Measurements from ENCODE around the gene ARHGEF12.

ARHGEF12 gene

DNA sequence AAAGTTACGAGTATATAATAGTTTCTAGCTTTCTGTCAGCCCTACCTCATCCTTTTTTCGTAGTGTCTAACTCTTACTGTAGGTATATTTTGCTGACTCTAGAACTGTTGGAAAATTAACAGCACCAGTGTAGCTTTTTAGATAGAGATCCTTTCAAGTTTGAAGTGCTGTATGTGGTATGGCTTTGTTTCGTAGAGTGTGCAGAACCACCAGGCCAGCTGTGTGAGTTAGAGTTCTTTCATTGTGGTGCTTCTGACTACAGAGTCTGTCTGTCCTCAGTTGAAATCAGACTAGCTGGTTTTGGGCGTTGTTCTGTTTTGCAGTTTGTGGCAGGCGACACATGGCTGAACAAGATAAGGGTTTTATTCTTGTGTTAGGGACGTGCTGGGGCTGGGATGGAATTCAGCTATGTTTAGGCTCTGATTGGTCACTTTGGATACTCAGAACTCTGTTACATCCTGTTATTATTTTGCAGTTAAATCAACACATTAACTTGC is 3.2 kb downstream of the ARHGEF12 start:
- DNase-seq (ENCODE audit: low read depth) = no peak

DNA sequence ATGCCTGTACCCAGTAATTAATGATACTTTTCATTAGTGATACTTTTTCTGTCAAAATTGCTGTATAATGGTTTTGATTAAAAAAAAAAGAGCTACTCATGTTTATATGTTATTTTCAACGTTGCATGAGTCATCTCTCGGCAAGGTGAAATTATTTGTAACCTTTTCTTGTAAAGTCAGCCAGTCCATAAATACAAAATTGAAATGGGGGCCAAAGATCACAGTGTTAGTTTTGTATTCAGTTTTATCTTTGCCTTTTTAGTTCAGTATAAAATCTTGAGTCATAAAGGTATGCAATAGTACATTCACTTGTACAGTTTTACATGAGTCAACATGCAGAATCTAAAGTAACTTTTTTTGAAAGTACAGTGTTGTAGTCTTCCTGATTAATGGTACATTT is 4.3 kb downstream of the ARHGEF12 start:
- DNase-seq (ENCODE audit: low read depth) = no peak

DNA sequence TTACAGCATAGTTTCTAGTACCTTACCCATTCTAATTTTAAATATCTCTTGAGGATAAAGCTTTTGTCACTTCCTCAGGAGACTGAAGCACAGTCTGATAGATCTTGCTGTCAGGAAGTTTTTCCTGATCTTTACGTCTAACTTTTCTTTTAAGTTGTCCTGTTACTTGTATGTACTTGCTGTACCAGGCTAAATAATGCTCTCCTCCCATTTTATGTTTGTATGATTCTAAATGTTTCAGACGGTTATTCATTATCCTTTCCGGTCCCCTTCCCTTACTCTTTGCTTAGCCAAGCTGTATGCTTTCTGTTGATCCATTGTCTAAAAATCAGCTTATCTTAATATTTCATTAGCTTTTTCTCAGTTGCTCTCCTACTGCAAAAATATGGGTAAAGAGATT is 6.0 kb downstream of the ARHGEF12 start:
- DNase-seq (ENCODE audit: low read depth) = no peak

DNA sequence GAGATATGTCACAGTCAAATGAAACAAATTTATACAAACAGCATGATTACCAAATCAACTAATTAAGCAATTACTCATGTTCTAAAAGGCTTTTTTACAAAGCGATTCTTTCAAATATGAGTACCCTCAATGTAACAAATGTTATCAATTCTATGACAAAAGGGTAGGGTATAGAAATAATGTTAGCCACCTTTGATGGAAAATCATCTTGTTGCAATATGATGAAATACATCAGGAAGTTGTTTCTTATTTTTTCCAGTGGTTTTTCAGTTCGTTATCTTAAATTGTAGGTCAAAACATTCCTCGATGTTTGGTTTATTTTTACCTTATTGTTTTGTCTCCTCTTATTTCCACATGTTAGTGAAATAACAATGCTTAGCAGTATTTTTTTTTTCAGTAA is 6.5 kb downstream of the ARHGEF12 start:
- DNase-seq (ENCODE audit: low read depth) = no peak

DNA sequence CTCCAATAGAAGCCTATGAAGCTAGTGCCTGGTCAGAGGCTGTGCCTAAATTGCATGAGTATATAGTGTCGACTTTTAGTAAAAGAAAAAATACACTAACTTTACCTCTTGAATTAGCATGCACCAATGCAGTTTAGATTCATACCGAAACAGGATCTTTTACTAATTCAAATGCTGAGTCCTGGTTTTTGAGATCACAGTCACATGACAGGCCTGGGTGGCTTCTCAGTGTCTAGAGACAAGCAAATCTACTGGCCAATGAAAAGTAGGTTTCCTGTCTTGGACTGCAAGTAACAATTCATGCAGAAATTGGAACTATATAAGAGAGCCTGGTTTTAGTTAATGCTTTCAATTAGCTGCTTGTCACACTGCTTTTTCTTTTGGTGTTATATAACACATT is 7.2 kb downstream of the ARHGEF12 start:
- DNase-seq (ENCODE audit: low read depth) = no peak

DNA sequence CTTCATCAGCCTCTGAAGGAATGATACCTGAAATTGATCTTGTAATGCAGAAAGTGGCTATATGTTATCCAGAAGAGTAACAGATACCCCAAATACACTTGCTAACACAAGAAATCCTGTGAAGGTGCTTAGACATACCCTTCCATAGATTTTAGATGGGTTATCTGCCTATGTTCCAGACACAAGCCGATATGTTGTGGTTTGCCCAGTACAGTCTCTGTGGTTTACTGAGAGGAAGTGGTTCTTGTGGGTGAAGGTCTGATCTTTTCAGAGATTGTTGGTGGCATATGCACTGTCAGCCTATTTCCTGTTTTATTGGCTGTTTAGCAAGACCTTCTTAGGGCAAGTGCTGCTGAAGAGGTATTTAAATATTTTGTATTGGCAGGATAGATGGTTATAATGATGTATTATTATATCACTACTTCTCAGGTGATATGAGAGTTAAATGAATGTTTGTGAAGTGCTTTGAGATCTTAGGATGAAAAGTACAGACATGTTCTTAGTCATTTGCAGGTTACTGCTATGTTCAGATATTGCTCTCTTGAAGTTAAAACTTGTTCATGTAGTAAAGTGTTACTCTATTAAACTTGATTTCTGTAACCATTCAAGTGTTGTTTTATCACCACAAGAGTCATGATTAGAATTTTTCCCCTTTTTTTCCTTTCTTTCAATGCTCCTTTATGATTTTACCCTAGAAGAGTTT is 8.2 kb downstream of the ARHGEF12 start:
- no peak for DNase-seq (ENCODE audit: low read depth)

DNA sequence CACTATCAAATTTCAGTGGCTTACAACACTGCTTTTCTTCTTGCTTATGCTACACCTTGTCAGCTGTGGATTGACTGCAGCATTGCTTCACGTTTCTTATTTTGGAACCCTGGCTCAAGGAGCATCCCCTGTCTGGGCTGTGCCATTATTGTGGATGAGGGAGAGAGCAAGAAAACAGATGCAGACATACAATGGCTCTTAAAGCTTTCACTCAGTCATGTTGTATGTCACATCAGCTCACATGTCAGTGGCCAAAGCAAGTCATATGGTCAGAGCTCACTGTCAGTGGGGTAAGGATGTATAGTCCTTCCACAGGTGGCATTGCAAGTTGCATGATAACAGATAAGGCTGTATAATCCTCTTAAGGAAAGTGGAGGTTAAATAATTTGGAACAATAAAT is 10.0 kb downstream of the ARHGEF12 start:
- no peak for DNase-seq (ENCODE audit: low read depth)

DNA sequence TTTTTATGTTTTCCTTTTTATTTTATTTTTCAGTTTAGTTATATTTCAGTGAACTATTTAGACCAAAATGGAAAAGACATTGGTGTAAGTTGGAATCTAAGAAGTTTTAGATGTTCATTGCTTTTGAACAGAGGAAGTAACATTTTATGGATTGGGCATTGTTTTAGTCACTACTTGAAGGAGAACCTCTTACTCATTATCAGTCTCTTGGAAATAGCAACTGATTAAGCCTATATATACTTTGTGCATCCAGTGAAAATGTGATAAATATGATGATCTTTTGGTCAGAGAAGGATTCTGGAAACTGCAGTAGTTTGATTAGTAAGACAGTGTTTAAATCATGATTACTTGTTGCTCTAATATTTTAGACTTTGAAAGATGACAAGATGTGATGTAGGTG is 14.4 kb downstream of the ARHGEF12 start:
- no peak for DNase-seq (ENCODE audit: low read depth)

DNA sequence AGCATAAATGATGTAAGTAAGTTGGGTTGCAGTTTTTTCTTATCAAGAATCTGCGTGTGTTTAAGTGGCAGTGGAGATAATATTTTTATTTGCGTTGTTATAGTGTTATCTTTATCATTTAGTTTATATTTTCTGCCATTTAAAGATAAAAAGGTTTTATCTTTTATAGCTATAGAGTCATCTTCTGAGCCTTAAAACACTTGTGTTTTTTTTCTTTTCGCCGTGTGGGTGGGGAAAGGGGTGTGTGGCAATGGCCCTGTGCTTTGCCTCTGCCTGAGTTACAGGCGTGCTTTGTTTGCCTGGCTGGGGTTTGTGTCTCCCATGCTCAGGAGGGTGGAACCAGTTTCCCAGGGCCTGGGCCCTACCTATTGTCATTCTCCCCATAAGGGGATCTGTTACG is 16.2 kb downstream of the ARHGEF12 start:
- no peak for DNase-seq (ENCODE audit: low read depth)

DNA sequence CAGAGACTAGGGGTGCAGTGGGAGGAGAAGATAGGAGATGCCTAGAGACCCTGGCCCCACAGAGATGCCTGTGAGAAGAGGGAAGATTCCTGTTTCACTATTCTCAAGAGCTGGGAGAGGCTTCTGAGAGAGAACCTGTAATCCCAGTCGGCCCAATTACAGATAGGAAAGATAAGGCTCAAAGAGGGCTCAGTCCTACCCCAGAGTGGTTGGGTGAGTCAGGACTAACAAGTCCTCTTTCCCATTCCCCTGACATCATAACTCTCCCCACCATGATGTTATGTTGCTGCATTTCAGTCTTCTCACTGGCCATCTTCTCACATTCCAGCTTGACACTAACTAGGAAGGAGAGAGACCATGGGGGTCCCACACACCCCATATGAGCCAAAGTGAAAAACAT is 17.9 kb downstream of the ARHGEF12 start:
- no peak for DNase-seq (ENCODE audit: low read depth)

DNA sequence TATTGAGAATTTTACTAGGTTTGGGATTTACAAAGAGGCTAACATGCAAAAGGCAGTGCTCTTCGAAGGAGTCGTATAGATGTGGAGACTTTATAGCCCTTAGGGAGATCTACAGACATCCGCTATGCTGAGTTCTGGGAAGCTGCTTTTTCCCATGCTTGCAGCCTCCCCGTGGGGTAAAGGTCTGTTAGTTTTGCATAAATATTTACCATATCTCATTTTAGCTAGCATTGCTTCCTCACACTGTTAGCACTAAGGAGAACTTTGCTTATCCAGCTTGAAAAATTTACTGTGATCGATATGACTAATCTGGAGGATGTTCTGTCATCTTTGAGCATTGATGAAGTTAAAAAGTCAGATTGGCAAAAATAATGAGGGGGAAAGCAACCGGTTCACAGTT is 18.6 kb downstream of the ARHGEF12 start:
- no peak for DNase-seq (ENCODE audit: low read depth)

DNA sequence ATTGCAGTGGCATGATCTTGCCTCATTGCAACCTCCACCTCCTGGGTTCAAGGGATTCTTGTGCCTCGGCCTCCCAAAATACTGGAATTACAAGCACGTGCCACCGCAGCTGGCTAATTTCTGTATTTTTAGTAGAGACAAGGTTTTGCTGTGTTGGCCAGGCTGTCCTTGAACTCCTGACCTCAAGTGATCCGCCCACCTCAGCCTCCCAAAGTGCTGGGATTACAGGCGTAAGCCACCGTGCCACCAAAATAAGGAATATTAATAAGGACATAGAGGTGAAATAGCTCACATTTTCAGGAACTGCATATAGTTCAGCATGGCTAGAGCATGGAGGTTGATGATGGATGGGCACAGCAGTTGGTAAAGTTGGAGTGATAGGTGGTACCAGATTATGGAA is 21.4 kb downstream of the ARHGEF12 start:
- DNase-seq (ENCODE audit: low read depth) = no peak

DNA sequence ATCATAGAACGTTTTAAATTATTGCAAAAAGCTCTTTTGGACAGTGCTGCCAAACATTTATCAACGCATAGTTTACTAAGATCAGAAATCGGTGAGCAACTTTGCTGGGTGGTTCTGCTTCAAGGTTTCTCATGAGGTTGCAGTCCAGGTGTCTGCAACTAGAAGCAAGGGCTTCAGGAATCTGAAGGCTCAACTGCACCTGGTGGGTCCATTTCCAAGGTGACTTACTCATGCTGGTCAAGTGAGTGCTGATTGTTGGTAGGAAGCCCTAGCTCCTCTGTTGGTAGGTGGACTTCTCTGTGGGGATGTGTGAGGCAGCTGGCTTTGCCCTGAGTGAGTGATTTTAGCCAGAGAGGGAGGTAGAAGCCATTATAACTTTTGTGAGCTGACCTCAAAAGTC is 22.5 kb downstream of the ARHGEF12 start:
- no peak for DNase-seq (ENCODE audit: low read depth)

DNA sequence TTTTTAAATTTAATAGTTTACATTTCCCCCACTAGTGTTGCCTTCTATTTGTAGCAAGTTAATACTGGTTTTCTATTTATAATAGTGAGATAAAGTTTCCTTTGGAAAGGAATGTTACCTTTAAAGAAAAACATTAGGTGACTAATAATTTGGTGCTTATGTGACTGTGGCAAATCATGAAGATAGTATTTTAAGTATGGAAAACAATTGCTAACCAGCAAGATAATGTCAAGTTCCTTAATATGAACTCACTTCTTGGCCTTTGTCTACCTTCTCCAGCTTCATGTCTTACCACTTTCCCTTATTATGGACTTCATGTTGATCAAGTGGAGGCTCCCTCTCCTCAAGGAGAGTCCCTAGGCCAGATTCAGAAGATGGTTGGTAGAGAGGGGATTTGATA is 27.2 kb downstream of the ARHGEF12 start:
- no peak for DNase-seq (ENCODE audit: low read depth)

DNA sequence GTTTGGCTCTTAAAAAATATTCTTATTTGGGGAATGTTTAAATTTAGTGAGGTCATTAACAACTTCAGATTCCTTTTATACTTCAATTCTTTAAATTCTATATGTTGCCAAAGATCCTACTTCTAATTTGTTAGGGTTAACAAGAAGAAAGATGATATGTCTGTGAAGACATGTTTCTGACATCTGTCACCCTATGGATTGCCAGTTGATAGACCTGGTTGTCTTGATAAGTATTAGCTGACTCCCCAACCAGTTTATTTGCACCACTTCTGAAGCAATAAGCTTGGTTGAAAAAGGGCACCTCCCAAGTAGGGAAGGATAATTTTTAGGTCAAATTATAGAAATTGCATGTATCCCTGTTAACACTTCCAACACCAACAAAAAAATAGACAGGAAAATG is 29.3 kb downstream of the ARHGEF12 start:
- DNase-seq (ENCODE audit: low read depth) = no peak

DNA sequence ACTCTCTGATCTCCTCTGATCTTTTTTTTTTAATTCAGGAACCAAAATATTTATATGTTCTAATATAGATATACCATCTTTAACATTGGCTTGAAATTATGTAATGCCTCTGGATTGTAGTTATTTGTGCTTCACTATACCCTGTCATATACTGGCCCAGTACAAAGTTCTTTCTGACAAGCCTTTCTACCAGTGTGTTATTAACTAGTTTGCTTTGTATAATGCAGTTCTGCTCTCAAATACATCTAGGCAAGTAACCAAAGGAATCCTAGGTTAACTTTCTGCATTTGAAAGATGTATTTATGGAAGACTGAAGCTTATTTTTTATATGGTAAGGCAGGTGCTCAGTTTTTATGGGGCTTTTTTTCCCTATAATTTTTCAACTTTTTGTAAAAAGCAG is 36.1 kb downstream of the ARHGEF12 start:
- no peak for DNase-seq (ENCODE audit: low read depth)

DNA sequence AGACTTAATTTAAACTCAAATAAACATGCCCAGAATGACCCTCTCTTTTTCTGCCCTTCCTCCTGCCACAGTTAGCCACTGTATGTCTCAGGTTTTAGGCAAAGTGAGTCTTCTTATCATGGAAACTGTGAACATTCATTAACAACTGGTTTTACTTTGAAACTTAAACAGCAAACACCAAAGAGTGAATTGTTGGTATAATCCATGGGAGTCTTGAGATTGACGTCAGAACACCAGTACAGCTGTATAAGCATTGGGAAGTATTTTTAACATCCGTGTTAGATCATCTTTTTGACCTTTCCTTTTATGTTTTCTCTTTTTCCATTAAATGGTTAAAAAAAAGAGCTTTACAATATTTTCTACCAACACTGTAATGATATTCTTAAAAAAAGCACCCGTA is 38.9 kb downstream of the ARHGEF12 start:
- DNase-seq (ENCODE audit: low read depth) = no peak

DNA sequence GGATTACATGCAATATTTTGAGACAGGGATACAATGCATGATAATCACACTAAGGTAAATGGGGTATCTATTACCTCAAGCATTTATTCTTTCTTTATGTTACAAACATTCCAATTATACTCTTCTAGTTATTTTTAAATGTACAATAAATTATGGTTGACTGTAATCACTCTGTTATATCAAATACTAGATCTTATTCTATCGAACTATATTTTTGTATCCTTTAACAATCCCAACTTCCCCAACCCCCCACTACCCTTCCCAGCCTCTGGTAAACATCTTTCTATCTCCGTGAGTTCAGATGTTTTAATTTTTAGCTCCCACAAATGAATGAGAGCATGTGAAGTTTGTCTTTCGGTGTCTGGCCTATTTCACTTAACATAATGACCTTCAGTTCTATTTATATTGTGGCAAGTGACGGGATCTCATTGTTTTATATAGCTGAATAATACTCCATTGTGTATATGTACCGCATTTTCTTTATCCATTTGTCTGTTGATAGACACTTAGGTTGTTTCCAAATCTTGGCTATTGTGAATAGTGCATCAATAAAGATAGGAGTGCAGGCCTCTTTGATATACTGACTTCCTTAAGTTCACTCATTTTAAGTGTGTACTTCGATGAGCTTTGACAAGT is 40.5 kb downstream of the ARHGEF12 start:
- no peak for DNase-seq (ENCODE audit: low read depth)

DNA sequence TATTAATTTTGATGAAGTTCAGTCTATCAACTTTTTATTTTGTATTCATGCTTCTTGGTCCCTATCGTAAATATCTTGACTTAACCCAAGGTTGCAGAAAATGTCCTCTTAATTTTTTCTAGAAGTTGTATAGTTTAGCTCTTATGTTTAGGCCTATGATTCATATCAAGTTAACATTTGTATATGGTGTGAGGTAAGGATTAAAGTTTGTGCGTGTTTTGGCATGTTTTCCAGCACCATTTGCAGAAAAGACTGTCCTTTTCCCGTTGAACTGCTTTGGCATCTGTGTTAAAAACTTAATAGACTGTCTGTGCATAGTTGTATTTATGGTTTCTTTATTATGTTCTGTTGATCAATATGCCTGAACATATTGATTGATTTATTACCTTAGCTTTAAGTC is 42.3 kb downstream of the ARHGEF12 start:
- DNase-seq (ENCODE audit: low read depth) = no peak

DNA sequence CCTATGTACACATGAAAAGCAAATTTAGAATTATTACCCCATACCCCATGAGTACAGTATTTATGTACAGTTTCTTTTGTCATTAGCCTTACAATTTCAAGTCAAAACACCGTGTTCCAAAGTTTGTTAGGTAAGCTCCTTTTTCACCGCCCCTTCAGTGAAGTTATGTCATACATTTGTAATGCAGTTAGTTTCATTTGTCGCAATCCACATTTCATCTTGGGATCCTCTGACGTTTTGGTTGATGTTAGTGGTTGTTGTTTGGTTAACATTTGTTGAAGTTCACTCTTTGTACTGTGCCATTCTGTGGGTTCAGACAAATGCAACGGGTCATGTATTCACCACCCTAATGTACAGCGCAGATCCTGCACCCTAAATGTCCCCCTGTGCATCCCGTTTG is 45.2 kb downstream of the ARHGEF12 start:
- no peak for DNase-seq (ENCODE audit: low read depth)

DNA sequence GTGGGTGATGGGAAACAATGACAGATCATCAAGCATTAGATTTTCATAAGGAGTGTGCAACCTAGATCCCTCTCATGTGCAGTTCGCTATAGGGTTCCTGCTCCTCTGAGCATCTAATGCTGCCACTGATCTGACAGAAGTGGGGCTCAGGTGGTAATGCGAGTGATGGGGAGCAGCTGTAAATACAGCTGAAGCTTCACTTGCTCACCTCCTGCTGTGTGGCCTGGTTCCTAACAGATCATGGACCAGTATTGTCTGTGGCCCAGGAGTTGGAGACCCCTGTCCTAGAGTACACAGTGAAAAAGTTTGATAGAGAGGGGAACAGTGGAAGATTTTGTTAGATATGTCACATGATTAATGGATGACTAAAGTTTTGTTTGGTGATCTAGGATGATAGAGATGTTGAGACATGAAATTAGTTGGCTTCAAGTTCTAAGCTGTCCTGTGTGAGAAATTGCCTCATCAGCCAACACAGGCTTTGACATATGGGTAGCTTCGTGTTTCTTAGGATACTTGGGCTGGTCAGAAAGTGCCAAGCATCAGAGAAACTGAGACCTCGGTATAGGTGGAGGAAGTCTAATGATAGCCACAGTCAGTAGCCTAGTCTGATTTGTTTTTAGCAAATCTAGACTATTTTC is 47.4 kb downstream of the ARHGEF12 start:
- DNase-seq (ENCODE audit: low read depth) = no peak

DNA sequence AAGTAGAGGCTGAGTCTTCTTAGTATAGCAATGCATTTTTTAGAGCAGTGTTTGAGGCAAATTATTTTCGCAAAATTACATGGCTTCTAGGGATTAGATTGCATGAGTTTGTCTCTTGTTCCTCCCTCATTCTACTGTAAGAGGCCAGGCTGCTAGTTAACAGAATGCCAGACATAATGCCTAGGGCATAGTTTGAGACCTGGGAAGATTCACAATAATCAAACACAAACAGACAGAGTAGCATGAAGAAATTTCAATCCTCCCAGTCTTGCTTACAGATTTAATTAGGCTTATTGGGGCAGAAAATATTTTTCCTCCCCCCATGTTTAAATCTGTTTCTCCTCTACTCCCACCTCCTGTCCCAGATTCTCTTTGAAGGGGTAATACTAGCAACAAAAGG is 48.3 kb downstream of the ARHGEF12 start:
- DNase-seq (ENCODE audit: low read depth) = no peak

DNA sequence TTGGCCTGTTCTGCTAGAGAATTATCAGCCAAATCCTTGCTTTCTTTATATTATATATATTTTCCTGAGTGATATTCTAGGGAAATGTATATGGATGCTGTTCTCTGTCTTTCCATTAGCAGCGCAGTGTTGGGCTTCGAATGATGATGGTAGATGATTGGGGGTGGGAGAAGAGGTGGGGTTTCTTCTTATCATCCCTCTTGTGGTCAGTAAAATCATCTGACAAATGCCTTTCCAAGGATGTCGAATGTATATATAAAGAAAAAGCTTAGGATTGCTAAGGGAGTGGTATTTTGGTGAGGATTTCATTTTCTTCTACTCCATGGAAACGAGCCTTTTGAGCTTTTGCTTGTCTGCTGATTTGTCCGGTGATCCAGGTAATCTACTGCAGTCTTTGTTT is 48.9 kb downstream of the ARHGEF12 start:
- DNase-seq (ENCODE audit: low read depth) = no peak

DNA sequence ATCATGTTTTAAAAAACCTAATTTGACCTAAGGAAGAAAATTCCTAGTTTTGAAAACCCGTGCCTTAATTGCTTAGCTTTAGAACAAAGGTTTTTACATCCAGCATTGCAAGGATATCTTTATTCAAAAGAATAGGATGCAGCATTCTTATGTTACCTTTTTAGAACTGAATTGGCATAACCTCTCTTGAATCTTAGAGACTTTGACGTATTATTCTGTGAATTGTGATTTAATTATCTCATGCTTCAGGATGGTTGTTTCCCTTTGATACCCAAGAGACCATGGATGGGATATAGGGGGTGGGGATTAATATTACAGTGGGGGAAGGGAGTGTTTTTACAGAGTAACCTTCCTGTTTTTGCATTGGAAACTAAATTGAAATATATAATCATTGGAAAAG is 49.4 kb downstream of the ARHGEF12 start:
- DNase-seq (ENCODE audit: low read depth) = no peak
